Aorta (tissue), 5 donors: ENCODE results near the gene DVL2. TPM values are rescaled to one million over a fixed set of nuclear protein-coding genes. Genes with fewer than 3 reads are reported as not detected.

Experiments used
- ATAC-seq: fragments of 200-7000 bp; cut with Tn5 transposase; one replicate; pipeline ENCODE4 v1.9.1; 2022; ENCODE audit warnings: moderate library complexity; ENCODE audit not compliant: low FRiP score
- DNase-seq, 2 donors: peaks; one replicate each; pipeline ENCODE4 v3.0.0-alpha.2; 2020
- H3K27ac ChIP-seq, 2 donors: one replicate each; pipeline ENCODE4 v1.5.1; 2013; ENCODE audit warnings: low read length in 2 of 2, mild to moderate bottlenecking in 2 of 2, moderate library complexity in 2 of 2, control low read depth in 1 of 2, inconsistent platforms in 1 of 2, low read depth in 1 of 2
- H3K27me3 ChIP-seq, 2 donors: one replicate each; pipeline ENCODE4 v1.6.1; 2013; ENCODE audit warnings: control low read depth in 1 of 2, low read length in 1 of 2, mild to moderate bottlenecking in 1 of 2, moderate library complexity in 1 of 2; ENCODE audit not compliant: insufficient read depth in 2 of 2, control insufficient read depth in 1 of 2
- H3K36me3 ChIP-seq, 2 donors: one replicate each; pipeline ENCODE4 v1.6.1; 2013; ENCODE audit warnings: control low read depth in 1 of 2, low read length in 1 of 2, mild to moderate bottlenecking in 1 of 2; ENCODE audit not compliant: insufficient read depth in 2 of 2, control insufficient read depth in 1 of 2
- H3K4me1 ChIP-seq, 2 donors: one replicate each; pipeline ENCODE4 v1.6.1; 2013; ENCODE audit warnings: low read length in 2 of 2, control low read depth in 1 of 2, mild to moderate bottlenecking in 1 of 2, moderate library complexity in 1 of 2; ENCODE audit not compliant: insufficient read depth in 2 of 2, control insufficient read depth in 1 of 2
- H3K4me3 ChIP-seq, 2 donors: one replicate each; pipeline ENCODE4 v1.5.1; 2013; ENCODE audit warnings: low read length in 2 of 2, control low read depth in 1 of 2, mild to moderate bottlenecking in 1 of 2
- H3K9me3 ChIP-seq: one replicate; pipeline ENCODE4 v1.6.1; 2013; ENCODE audit warnings: mild to moderate bottlenecking, low read length; ENCODE audit not compliant: control insufficient read depth
- WGBS, 2 donors: extraction: QIAGEN DNeasy Blood & Tissue Kit; methylation state at CpG; one replicate each; pipeline ENCODE4 v1.1.7; 2013; 5-methylcytosine and 5-hydroxymethylcytosine counted together
- intact Hi-C, 2 donors: fragments of 100-400 bp; cut with DNase I; formaldehyde crosslinking; loops; one replicate each; pipeline versions ENCODE4 v1.14.2 to v1.15.0; 2022
- polyA plus RNA-seq, 2 donors: library from polyadenylated mRNA; stranded (reverse); fragments of 200-250 nt; gene quantifications; one replicate each; pipeline ENCODE4 v1.2.3, GENCODE V29; 2013
- total RNA-seq, 2 donors: library from RNA; stranded (reverse); fragmentation: NEBNext Ultra II Directional; extraction: Animal tissue kit (Norgen Biotek cat#: 25700); gene quantifications; one replicate each; pipeline ENCODE4 v1.2.1, GENCODE V29; 2021
- donor health status: healthy with polysubstance abuse.
- donor health status: Bipolar disorder and iron deficiency.
- donor health status: DM: no; HTN: no; CAD: no.
- donor health status: DM: no; HTN: no; CAD: no.
- donor health status: DM: yes; HTN: yes; CAD: no.

The DVL2 gene
- total and polyA plus RNA-seq, 4 donors = 10.0 to 45.6 (median 25.1) TPM

DNA sequence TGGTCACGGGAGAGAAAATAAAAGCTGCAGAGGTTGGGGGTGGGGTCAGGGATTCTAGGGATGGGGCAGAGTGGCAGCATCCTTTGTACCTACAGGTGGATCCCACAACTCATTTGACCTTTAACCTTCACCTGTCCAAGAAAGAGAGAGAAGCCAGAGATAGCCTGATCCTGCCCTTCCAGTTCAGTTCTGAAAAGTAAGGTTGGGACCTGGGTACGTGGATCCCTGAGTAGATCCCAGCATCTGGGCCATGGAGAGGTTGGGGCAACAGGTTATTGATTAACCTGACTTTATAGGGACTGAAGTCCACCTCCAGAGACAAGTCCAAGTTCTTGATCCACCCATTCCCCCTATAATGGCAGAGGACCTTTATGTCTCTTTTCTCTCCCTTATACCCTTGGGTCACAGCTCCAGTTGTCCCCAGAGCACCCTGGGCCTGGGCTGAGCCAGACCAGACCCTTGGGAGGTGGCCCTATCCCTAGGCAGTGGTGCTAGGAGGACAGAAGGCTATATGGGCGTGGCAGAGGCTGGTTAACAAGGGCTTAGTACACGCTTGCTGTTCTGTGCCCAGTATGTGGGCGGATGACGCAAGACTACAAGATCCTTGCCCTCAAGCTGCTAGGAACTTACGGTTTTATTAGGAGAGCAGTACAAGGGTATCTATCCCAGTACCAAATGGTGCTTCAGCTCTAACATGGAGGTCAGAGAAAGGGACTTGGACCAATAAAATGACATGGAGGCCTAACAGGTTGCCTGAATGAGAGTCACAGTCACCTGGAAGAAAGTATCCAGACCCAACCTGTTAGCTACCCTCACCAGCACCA lies 24.6 kb upstream of the DVL2 start:
- intact Hi-C loops = no loop called here
- peaks cover 0 to 3% of the 10 kb centered on the region in 2 donors for H3K27me3 ChIP-seq
- H3K36me3 ChIP-seq = peaks cover 0 to 8% of the 10 kb centered on the region in 2 donors
- no peak overlapping the region for H3K27ac ChIP-seq
- H3K4me1 ChIP-seq = no peaks in the 10 kb centered on the region
- ATAC-seq (no peak), DNase-seq (peak in 1 of 2 donors; percentile 53)
- 83 to 85% methylated on average over 7 of the region's 7 CpGs for WGBS, 2 donors
- no peaks in the 10 kb centered on the region for H3K9me3 ChIP-seq
- H3K4me3 ChIP-seq = no peak overlapping the region

GRCh38 chr17:7256766-7257456 lies 22.6 kb upstream of the DVL2 start:
- no peaks in the 10 kb centered on the region for H3K9me3 ChIP-seq
- H3K36me3 ChIP-seq = peaks cover 0 to 8% of the 10 kb centered on the region in 2 donors
- H3K4me1 ChIP-seq = no peaks in the 10 kb centered on the region
- DNase-seq = no peak
- no peak for ATAC-seq
- H3K4me3 ChIP-seq = no peak overlapping the region
- no peak overlapping the region for H3K27ac ChIP-seq
- 88 to 91% methylated on average over 8 of the region's 8 CpGs for WGBS, 2 donors
- no peaks in the 10 kb centered on the region for H3K27me3 ChIP-seq
- intact Hi-C loops = no loop called here

DNA sequence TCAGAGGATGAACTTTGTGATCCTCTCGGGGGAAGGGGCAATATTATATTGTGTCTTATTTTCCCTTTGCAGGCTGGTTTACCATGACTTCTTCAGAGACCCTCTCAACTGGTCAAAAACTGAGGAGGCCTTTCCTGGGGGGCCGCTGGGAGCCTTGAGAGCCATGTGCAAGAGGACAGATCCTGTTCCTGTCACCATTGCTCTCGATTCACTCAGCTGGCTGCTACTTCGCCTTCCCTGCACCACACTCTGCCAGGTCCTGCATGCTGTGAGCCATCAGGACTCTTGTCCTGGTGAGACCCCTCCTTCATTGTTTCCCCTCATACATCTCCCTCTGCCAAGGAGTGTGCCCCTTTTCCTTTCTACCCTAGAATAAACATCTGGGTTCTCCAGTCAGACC lies 20.2 kb upstream of the DVL2 start:
- DNase-seq = no peak
- Histone ChIP-seq H3K27me3 (no peaks in the 10 kb centered on the region), H3K36me3 (peaks cover 0 to 8% of the 10 kb centered on the region in 2 donors), H3K9me3 (no peaks in the 10 kb centered on the region), H3K4me3 (no peak overlapping the region), H3K4me1 (no peaks in the 10 kb centered on the region), H3K27ac (no peak overlapping the region)
- ATAC-seq = no peak
- intact Hi-C loops = loop anchor here in 1 of 2 donors (5.0 kb wide), 1 partner anchor 43 kb away; no protein-coding TSS in a partner anchor
- 92 to 95% methylated on average over 4 of the region's 4 CpGs for WGBS, 2 donors

DNA sequence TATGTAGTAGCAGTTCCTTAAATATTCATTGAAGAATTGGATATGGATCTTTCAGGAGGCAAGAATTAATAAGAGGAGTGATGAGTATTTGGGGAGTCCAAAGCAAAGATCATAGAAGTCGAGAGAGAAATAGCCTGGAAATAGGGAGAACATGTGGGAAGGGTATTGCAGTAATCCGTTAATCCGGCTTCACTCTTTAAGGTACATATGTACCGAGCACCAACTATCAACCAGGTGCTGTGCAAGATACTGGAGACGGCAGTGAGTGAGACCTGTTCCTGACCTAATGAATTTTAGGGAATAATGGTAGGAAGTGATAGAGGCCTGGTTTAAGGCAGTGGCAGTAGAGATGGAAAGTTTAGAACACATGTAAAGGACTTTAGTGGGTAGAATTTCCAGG lies 18.8 kb upstream of the DVL2 start:
- Histone ChIP-seq H3K4me3 (peak overlapping the region in 1 of 2 donors; percentile 43), H3K9me3 (no peaks in the 10 kb centered on the region), H3K27ac (no peak overlapping the region), H3K27me3 (no peaks in the 10 kb centered on the region), H3K4me1 (peaks cover 0 to 2% of the 10 kb centered on the region in 2 donors), H3K36me3 (peaks cover 0 to 6% of the 10 kb centered on the region in 2 donors)
- intact Hi-C loops = loop anchor here in 1 of 2 donors (5.0 kb wide), 1 partner anchor 44 kb away; no protein-coding TSS in a partner anchor
- DNase-seq (no peak), ATAC-seq (no peak)
- 67 to 81% methylated on average over 5 of the region's 5 CpGs for WGBS, 2 donors

- 1 to 2% methylated on average over 54 to 55 of the region's 55 CpGs for WGBS, 2 donors
Observed at GRCh38 chr17:7252176-7253043, 18.1 kb upstream of the DVL2 start, which contains the start of gene ELP5. TSS of gene ELP5 (plus strand) at chr17:7252215. CDS start at chr17:7252551, 336 bp downstream.

GRCh38 chr17:7251661-7252175 lies 17.4 kb upstream of the DVL2 start, which contains the start of gene CTDNEP1:
TSS of gene CTDNEP1 (minus strand) at chr17:7251734. CDS start at chr17:7251296, 438 bp downstream.
- peak; percentile 98 to 99 for DNase-seq
- ATAC-seq = peak; percentile 96
- H3K27ac ChIP-seq = peak within 1 kb of the TSS; percentile 71 to 94
- peaks cover 0 to 5% of the 10 kb centered on the region in 2 donors for H3K36me3 ChIP-seq
- peak within 1 kb of the TSS; percentile 98 to 99 for H3K4me3 ChIP-seq
- no peaks in the 10 kb centered on the region for H3K9me3 ChIP-seq
- WGBS, 2 donors = 1% methylated on average over 24 to 41 of the region's 41 CpGs
- H3K4me1 ChIP-seq = peaks cover 0 to 2% of the 10 kb centered on the region in 2 donors
- intact Hi-C loops = loop anchor here in 1 of 2 donors (1.0 to 5.0 kb wide), 2 partner anchors 37 to 46 kb away; no protein-coding TSS in a partner anchor
- H3K27me3 ChIP-seq = no peaks in the 10 kb centered on the region

More at GRCh38 chr17:7252176-7253043, 18.1 kb upstream of the DVL2 start, which contains the start of gene ELP5:
- peaks cover 0 to 2% of the 10 kb centered on the region in 2 donors for H3K4me1 ChIP-seq
- intact Hi-C loops = loop anchor here in 1 of 2 donors (1.0 to 5.0 kb wide), 2 partner anchors 38 to 45 kb away; no protein-coding TSS in a partner anchor
- H3K36me3 ChIP-seq = peaks cover 0 to 6% of the 10 kb centered on the region in 2 donors
- ATAC-seq (peak; percentile 92), DNase-seq (peak; percentile 97 to 99)
- H3K4me3 ChIP-seq = peak within 1 kb of the TSS; percentile 98 to 99
- no peaks in the 10 kb centered on the region for H3K9me3 ChIP-seq
- H3K27ac ChIP-seq = peak within 1 kb of the TSS; percentile 71 to 94
- H3K27me3 ChIP-seq = no peaks in the 10 kb centered on the region

DNA sequence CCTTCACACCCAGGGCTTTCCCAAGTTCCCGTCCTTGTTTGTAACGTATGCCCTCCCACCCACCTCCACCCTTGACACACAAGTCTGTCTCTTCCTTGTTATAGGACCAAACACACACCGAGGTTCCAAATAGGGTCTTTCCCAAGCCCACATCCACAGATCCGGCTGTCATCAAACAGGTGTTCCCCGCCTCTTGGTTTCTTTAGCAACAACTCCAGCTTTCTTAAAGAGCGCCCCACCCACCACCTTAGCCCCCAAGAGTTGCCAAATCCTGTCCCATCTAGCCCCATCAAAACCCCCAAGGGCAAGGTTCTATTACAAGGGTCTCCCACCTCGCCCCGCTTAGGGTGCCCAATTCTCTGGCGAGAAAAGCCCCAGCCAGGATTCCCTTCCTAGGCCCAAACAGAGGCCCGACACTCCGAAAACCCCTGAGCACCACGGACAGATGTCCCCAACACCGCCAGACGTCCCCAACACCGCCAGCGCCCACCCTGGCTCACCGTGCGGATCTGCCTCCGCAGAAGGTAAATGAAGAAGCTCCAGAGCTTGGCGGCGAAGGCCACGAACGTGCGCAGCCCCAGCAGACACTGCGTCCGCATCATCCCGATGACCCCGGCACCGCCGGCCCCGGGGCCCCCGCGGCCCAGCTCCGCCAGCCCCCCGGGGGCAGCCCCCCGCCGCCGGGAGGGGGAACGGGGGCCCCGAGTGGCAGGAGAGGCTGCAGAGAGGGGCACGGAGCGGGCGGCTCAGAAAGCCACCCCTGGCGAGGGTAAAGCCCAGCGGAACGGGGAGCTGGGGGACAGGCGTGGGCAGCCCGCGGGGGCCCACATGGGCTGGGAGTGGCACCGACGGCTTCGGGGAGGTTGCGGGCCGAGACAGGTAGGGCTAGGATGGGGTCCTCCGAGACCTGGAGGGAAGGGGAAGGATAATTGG lies 16.6 kb upstream of the DVL2 start:
- WGBS, 2 donors = 0 to 1% methylated on average over 41 to 55 of the region's 55 CpGs
- Histone ChIP-seq H3K27ac (peak overlapping the region; percentile 40 to 73), H3K4me1 (peaks cover 0 to 2% of the 10 kb centered on the region in 2 donors), H3K4me3 (peak overlapping the region; percentile 98 to 99), H3K9me3 (no peaks in the 10 kb centered on the region), H3K36me3 (peaks cover 0 to 3% of the 10 kb centered on the region in 2 donors), H3K27me3 (no peaks in the 10 kb centered on the region)
- intact Hi-C loops = loop anchor here in 1 of 2 donors (5.0 kb wide), 1 partner anchor 46 kb away; no protein-coding TSS in a partner anchor
- DNase-seq = no peak
- no peak for ATAC-seq
